MM.1S (cell line): ENCODE measurements around the gene VAV3.

ENCODE experiments used
- DNase-seq: peaks from one replicate; pipeline ENCODE4 v3.0.0-alpha.2; 2015
- H2AFZ ChIP-seq: fragments of 300-600 bp; sonication (generic); 2 replicates; pipeline ENCODE4 v1.6.0; 2016; ENCODE audit warnings: antibody characterized with exemption, low read length
- H3F3A ChIP-seq: fragments of 300-600 bp; sonication (generic); 2 replicates; pipeline ENCODE4 v1.6.1; 2016; ENCODE audit warnings: mild to moderate bottlenecking, antibody characterized with exemption, low read length, moderate library complexity, mixed read lengths; ENCODE audit not compliant: insufficient read depth
- H3K27ac ChIP-seq: fragments of 300-600 bp; sonication (generic); 2 replicates; pipeline ENCODE4 v1.5.1; 2016; ENCODE audit warnings: mild to moderate bottlenecking, low read length
- H3K27me3 ChIP-seq: fragments of 300-600 bp; sonication (generic); replicated peaks from 2 replicates; pipeline ENCODE4 v1.6.0; 2016; ENCODE audit warnings: low read length; ENCODE audit not compliant: insufficient read depth
- H3K36me3 ChIP-seq: fragments of 300-600 bp; sonication (generic); replicated peaks from 2 replicates; pipeline ENCODE4 v1.6.1; 2016; ENCODE audit warnings: mild to moderate bottlenecking, low read length, mixed read lengths; ENCODE audit not compliant: insufficient read depth
- H3K4me1 ChIP-seq: fragments of 300-600 bp; sonication (generic); 2 replicates; pipeline ENCODE4 v1.6.1; 2016; ENCODE audit warnings: low read length, mixed read lengths
- H3K4me2 ChIP-seq: fragments of 300-600 bp; sonication (generic); 2 replicates; pipeline ENCODE4 v1.6.0; 2016; ENCODE audit warnings: low read depth, low read length
- H3K4me3 ChIP-seq: fragments of 300-600 bp; sonication (generic); 2 replicates; pipeline ENCODE4 v1.5.1; 2016; ENCODE audit warnings: low read length, mixed read lengths
- H3K79me2 ChIP-seq: fragments of 300-600 bp; sonication (generic); 2 replicates; pipeline ENCODE4 v1.6.1; 2016; ENCODE audit warnings: mixed run types, low read length, mixed read lengths
- H3K9ac ChIP-seq: fragments of 300-600 bp; sonication (generic); 2 replicates; pipeline ENCODE4 v1.6.1; 2016; ENCODE audit warnings: low read length, mixed read lengths
- H3K9me2 ChIP-seq: fragments of 300-600 bp; sonication (generic); replicated peaks from 2 replicates; pipeline ENCODE4 v1.6.1; 2016; ENCODE audit warnings: mild to moderate bottlenecking, low read length, mixed read lengths; ENCODE audit not compliant: insufficient read depth
- H3K9me3 ChIP-seq: fragments of 300-600 bp; sonication (generic); replicated peaks from 2 replicates; pipeline ENCODE4 v1.6.1; 2016; ENCODE audit warnings: mild to moderate bottlenecking, low read length, mixed read lengths; ENCODE audit not compliant: insufficient read depth
- H4K20me1 ChIP-seq: fragments of 300-600 bp; sonication (generic); 2 replicates; pipeline ENCODE4 v1.6.1; 2016; ENCODE audit warnings: mild to moderate bottlenecking, low read length, moderate library complexity, mixed read lengths; ENCODE audit not compliant: insufficient read depth
- EZH2 ChIP-seq: fragments of 300-600 bp; sonication (generic); optimal IDR thresholded peaks from 2 replicates; pipeline ENCODE3; 2017; ENCODE audit warnings: low read depth, mild to moderate bottlenecking, antibody characterized with exemption, low read length, mixed read lengths
- EZH2phosphoT487 ChIP-seq: fragments of 300-600 bp; sonication (generic); IDR thresholded peaks from 2 replicates; pipeline ENCODE4 v1.6.1; 2018; ENCODE audit warnings: antibody characterized with exemption, low read length
- TF ChIP-seq, protein P1 (sequence below): fragments of 300-600 bp; sonication (generic); IDR thresholded peaks from 2 replicates; pipeline ENCODE4 v1.5.1; 2016; ENCODE audit warnings: antibody characterized with exemption, low read length, mixed read lengths

The VAV3 gene

DNA sequence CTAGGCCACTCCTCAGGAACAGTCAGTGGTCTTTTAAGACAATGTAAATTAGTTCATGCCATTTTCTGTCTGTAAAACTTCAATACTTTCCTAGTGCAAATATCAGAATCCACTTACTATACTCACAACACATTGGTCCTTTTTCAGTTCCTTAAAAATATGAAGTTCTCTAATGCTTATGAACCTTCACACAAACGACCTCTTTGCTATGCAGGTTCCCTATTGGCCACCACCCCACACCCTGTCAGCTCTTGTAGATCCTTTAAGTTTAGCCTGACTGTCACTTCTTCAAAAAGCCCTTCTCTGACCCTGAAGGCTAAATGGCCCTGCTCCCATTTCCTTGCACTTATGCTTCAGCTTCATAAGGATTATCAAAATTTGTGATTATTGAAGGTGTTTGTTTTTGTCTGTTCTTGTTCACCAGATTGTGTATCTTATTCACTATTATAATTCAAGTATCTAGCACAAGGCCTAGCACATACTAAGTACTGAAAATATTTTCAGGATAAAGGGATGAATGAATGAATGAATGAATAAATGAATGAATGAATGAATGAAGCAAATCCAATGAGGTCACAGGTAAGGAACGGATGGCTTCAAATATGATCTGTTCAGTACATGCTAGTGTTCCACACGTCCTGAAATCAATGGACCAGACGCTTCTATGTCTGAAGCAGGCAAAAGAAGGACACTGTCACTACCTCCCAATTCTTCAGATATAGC, 373.9 kb downstream of the VAV3 start:
- Histone ChIP-seq H3K4me1 (peaks cover 30% of the 10 kb centered on the region), H3K9ac (no peak overlapping the region), H3K4me3 (no peak overlapping the region), H3K27me3 (no peaks in the 10 kb centered on the region), H3K27ac (no peak overlapping the region), H3K9me3 (no peaks in the 10 kb centered on the region), H3K36me3 (no peaks in the 10 kb centered on the region), H2AFZ (no peak overlapping the region), H3K4me2 (no peak overlapping the region), H3K79me2 (no peaks in the 10 kb centered on the region), H4K20me1 (no peaks in the 10 kb centered on the region), H3K9me2 (no peaks in the 10 kb centered on the region), H3F3A (peaks cover 5% of the 10 kb centered on the region; the same call in 1 of the 2 replicates)
- peak; percentile 9 for DNase-seq
- TF ChIP-seq, protein P1, sequence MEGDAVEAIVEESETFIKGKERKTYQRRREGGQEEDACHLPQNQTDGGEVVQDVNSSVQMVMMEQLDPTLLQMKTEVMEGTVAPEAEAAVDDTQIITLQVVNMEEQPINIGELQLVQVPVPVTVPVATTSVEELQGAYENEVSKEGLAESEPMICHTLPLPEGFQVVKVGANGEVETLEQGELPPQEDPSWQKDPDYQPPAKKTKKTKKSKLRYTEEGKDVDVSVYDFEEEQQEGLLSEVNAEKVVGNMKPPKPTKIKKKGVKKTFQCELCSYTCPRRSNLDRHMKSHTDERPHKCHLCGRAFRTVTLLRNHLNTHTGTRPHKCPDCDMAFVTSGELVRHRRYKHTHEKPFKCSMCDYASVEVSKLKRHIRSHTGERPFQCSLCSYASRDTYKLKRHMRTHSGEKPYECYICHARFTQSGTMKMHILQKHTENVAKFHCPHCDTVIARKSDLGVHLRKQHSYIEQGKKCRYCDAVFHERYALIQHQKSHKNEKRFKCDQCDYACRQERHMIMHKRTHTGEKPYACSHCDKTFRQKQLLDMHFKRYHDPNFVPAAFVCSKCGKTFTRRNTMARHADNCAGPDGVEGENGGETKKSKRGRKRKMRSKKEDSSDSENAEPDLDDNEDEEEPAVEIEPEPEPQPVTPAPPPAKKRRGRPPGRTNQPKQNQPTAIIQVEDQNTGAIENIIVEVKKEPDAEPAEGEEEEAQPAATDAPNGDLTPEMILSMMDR = no peak
- TF ChIP-seq EZH2 = no peak
- TF ChIP-seq EZH2phosphoT487 = no peak

- Histone ChIP-seq H3K36me3 (no peaks in the 10 kb centered on the region), H3K9me3 (no peaks in the 10 kb centered on the region), H3K4me3 (no peak overlapping the region), H3K4me2 (no peak overlapping the region), H3K9ac (no peak overlapping the region), H2AFZ (no peak overlapping the region), H3K27ac (no peak overlapping the region), H3K9me2 (no peaks in the 10 kb centered on the region), H3K27me3 (no peaks in the 10 kb centered on the region), H3K4me1 (peaks cover 30% of the 10 kb centered on the region), H4K20me1 (no peaks in the 10 kb centered on the region), H3F3A (peaks cover 5% of the 10 kb centered on the region; the same call in 1 of the 2 replicates), H3K79me2 (no peaks in the 10 kb centered on the region)
- TF ChIP-seq EZH2 (no peak), EZH2phosphoT487 (no peak)
- TF ChIP-seq, protein P1 = no peak
- DNase-seq = no peak
Measured at GRCh38 chr1:107590087-107590486, 374.9 kb downstream of the VAV3 start.

DNA sequence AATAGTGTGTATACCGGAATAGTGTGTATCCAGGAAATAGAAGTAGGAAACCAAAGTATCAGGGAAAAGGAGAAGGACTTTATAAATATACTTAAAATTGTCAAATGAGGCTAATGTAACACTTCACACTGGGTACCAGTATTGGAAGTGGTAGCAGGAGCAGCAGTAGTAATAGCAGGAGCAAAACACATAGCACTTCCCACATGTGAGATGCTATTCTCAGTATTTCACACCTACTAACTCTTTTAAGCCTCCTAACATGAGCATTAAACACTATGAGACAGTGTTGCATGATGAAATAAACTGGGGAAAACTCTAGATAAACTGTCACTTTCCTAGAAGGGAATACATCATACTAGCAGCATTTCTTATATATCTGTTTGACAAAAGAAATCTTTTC, 376.7 kb downstream of the VAV3 start:
- TF ChIP-seq EZH2phosphoT487 (no peak), EZH2 (no peak)
- TF ChIP-seq, protein P1 = no peak
- no peaks in the 10 kb centered on the region for H3K36me3 ChIP-seq
- H3K79me2 ChIP-seq = no peaks in the 10 kb centered on the region
- no peaks in the 10 kb centered on the region for H3K27me3 ChIP-seq
- no peak overlapping the region for H3K4me3 ChIP-seq
- no peak overlapping the region for H3K4me2 ChIP-seq
- H3K9ac ChIP-seq = no peak overlapping the region
- H2AFZ ChIP-seq = no peak overlapping the region
- H4K20me1 ChIP-seq = no peaks in the 10 kb centered on the region
- no peaks in the 10 kb centered on the region for H3K9me2 ChIP-seq
- H3K27ac ChIP-seq = no peak overlapping the region
- H3K4me1 ChIP-seq = peaks cover 14% of the 10 kb centered on the region
- no peak for DNase-seq
- peaks cover under 1% of the 10 kb centered on the region; the same call in 1 of the 2 replicates for H3F3A ChIP-seq
- no peaks in the 10 kb centered on the region for H3K9me3 ChIP-seq
